ENCODE data around the gene NPPA. TPM values are rescaled to one million over a fixed set of nuclear protein-coding genes. Genes with fewer than 3 reads are reported as not detected.

Gene NPPA
- total RNA-seq, 1 donor from 2014 or later, result not detected

GRCh38 chr1:11869104-11869503 is 21.5 kb upstream of the NPPA start:
- Histone ChIP-seq H3K27ac (no peak overlapping the region), H2AFZ (replicated peaks) (no peak overlapping the region), H3F3A (ENCODE audit: low read depth) (no peaks in the 10 kb centered on the region), H3K36me3 (no peaks in the 10 kb centered on the region), H3K4me2 (no peak overlapping the region), H4K20me1 (ENCODE audit: low read depth) (no peaks in the 10 kb centered on the region), H3K79me2 (ENCODE audit: low read depth) (no peaks in the 10 kb centered on the region), H3K4me3 (no peak overlapping the region), H3K9me3 (ENCODE audit: low read depth) (no peaks in the 10 kb centered on the region), H3K9ac (no peak overlapping the region), H3K27me3 (no peaks in the 10 kb centered on the region), H3K4me1 (no peaks in the 10 kb centered on the region)
- Mint-ChIP-seq H3K4me3 (no peak overlapping the region), H3K36me3 (no peaks in the 10 kb centered on the region), H3K9me3 (no peaks in the 10 kb centered on the region), H3K27me3 (ENCODE audit: insufficient read depth, low read depth) (peaks cover 6% of the 10 kb centered on the region), H3K4me1 (peaks cover 3% of the 10 kb centered on the region), H3K27ac (no peak overlapping the region)
- TF ChIP-seq EZH2phosphoT487 (IDR thresholded peaks at IDR 0.05), result no peak
- no peak for TF ChIP-seq EZH2 (IDR thresholded peaks at IDR 0.05)
- TF ChIP-seq CTCF (IDR thresholded peaks at IDR 0.05), result no peak
- no peak for DNase-seq (ENCODE audit: low spot score)

- Mint-ChIP-seq H3K4me3 (no peak overlapping the region), H3K27me3 (ENCODE audit: insufficient read depth, low read depth) (peaks cover 7% of the 10 kb centered on the region), H3K27ac (no peak overlapping the region), H3K4me1 (peaks cover 1% of the 10 kb centered on the region), H3K9me3 (no peaks in the 10 kb centered on the region), H3K36me3 (no peaks in the 10 kb centered on the region)
- Histone ChIP-seq H3K27me3 (no peaks in the 10 kb centered on the region), H3K4me3 (no peak overlapping the region), H4K20me1 (ENCODE audit: low read depth) (no peaks in the 10 kb centered on the region), H3K9ac (no peak overlapping the region), H3K4me2 (no peak overlapping the region), H3K27ac (no peak overlapping the region), H3K9me3 (ENCODE audit: low read depth) (no peaks in the 10 kb centered on the region), H3F3A (ENCODE audit: low read depth) (no peaks in the 10 kb centered on the region), H3K36me3 (no peaks in the 10 kb centered on the region), H3K79me2 (ENCODE audit: low read depth) (no peaks in the 10 kb centered on the region), H3K4me1 (no peaks in the 10 kb centered on the region), H2AFZ (replicated peaks) (no peak overlapping the region)
- TF ChIP-seq EZH2 (IDR thresholded peaks at IDR 0.05) (no peak), EZH2phosphoT487 (IDR thresholded peaks at IDR 0.05) (no peak), CTCF (IDR thresholded peaks at IDR 0.05) (no peak)
- no peak for DNase-seq (ENCODE audit: low spot score)
Observed at GRCh38 chr1:11868331-11868980, 20.9 kb upstream of the NPPA start.

DNA sequence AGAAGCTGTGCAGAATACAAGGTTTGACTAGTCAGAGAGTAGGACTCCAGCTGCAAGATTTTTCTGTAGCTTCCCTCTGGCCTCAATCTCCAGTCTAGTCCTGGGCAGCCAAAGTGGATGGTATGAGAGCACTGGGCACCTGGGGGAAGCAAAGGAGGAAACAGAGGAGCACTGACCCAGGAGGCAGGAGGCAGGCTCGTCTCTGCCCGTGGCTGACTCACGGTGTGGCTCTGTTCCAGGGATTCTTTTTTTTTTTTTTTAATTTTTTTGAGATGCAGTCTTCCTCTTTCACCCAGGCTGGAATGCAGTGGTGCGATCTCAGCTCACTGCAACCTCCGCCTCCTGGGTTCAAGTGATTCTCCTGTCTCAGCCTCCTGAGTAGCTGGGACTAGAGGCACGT is 15.3 kb upstream of the NPPA start:
- Histone ChIP-seq H3K36me3 (no peaks in the 10 kb centered on the region), H3F3A (ENCODE audit: low read depth) (no peaks in the 10 kb centered on the region), H3K79me2 (ENCODE audit: low read depth) (no peaks in the 10 kb centered on the region), H3K27me3 (peaks cover 51% of the 10 kb centered on the region), H2AFZ (replicated peaks) (no peak overlapping the region), H3K4me3 (no peak overlapping the region), H3K27ac (no peak overlapping the region), H4K20me1 (ENCODE audit: low read depth) (peaks cover 16% of the 10 kb centered on the region), H3K4me2 (no peak overlapping the region), H3K9me3 (ENCODE audit: low read depth) (no peaks in the 10 kb centered on the region), H3K4me1 (no peaks in the 10 kb centered on the region), H3K9ac (no peak overlapping the region)
- Mint-ChIP-seq H3K4me1 (peaks cover 5% of the 10 kb centered on the region), H3K27me3 (ENCODE audit: insufficient read depth, low read depth) (peaks cover 28% of the 10 kb centered on the region), H3K36me3 (no peaks in the 10 kb centered on the region), H3K4me3 (no peak overlapping the region), H3K9me3 (no peaks in the 10 kb centered on the region), H3K27ac (no peak overlapping the region)
- no peak for TF ChIP-seq EZH2phosphoT487 (IDR thresholded peaks at IDR 0.05)
- TF ChIP-seq EZH2 (IDR thresholded peaks at IDR 0.05), result no peak
- no peak for TF ChIP-seq CTCF (IDR thresholded peaks at IDR 0.05)
- no peak for DNase-seq (ENCODE audit: low spot score)
